GM12878 (cell line): ENCODE measurements around the gene LAIR1. TPM values are rescaled to one million over a fixed set of nuclear protein-coding genes. Genes with fewer than 3 reads are reported as not detected.

Source experiments
- ATAC-seq: fragments of 200-7000 bp; cut with Tn5 transposase; 3 replicates; pipeline ENCODE4 v1.9.1; 2020; ENCODE audit warnings: mild to moderate bottlenecking, moderate library complexity
- BruUV-seq: library from RNA; stranded (reverse); fragments of 400-500 nt; replicated peaks from 2 replicates; lab custom pipeline; 2021; lab: Mats Ljungman, UMichigan
- CTCF ChIA-PET: fragments of 300-600 bp; sonication (Branson Sonifier 250); formaldehyde crosslinking; extraction: SDS; loops from one replicate; lab custom pipeline; 2021; ENCODE audit warnings: inconsistent platforms; lab: Yijun Ruan, JAX
- POLR2A ChIA-PET: fragments of 350-600 bp; formaldehyde crosslinking; extraction: SDS; loops from one replicate; lab custom pipeline; 2021; ENCODE audit warnings: inconsistent platforms; lab: Charles Lee
- RAD21 ChIA-PET: fragments of 300-600 bp; sonication (Branson Sonifier 250); formaldehyde crosslinking; loops from one replicate; lab custom pipeline; 2023; ENCODE audit warnings: antibody characterized with exemption; ENCODE audit not compliant: unreplicated experiment; lab: Charles Lee
- SMC1A ChIA-PET: fragments of 300-600 bp; sonication (Branson Sonifier 250); formaldehyde crosslinking; loops from one replicate; lab custom pipeline; 2023; ENCODE audit not compliant: unreplicated experiment, uncharacterized antibody; lab: Charles Lee
- DNase-seq: peaks from one replicate; pipeline ENCODE4 v3.0.0-alpha.2; 2011; ENCODE audit warnings: low read depth, low spot score
- FAIRE-seq: peaks from 3 replicates; lab custom pipeline; 2011; peaks lifted over from hg19 to GRCh38; lab: Jason Lieb, UNC
- H2AFZ ChIP-seq: 2 replicates; pipeline ENCODE4 v1.6.0; 2011; ENCODE audit warnings: low read depth, low read length, control low read depth; ENCODE audit not compliant: control insufficient read depth
- H3K27ac ChIP-seq: 2 replicates; pipeline ENCODE4 v1.5.1; 2011; ENCODE audit warnings: control low read depth; ENCODE audit not compliant: control insufficient read depth, insufficient read depth
- H3K27me3 ChIP-seq, 2 experiments: replicated peaks in 1 of 2; 2 replicates each; pipeline versions ENCODE4 v1.6.0 to v1.6.1; 2011; ENCODE audit warnings: low read length in 1 of 2; ENCODE audit not compliant: control insufficient read depth in 2 of 2, insufficient read depth in 2 of 2
- H3K36me3 ChIP-seq, 2 experiments: 2 replicates each; pipeline ENCODE4 v1.5.1; 2011; ENCODE audit warnings: low read length in 1 of 2; ENCODE audit not compliant: control insufficient read depth in 2 of 2, insufficient read depth in 2 of 2
- H3K4me1 ChIP-seq: 2 replicates; pipeline ENCODE4 v1.6.1; 2011; ENCODE audit warnings: mild to moderate bottlenecking, low read length, moderate library complexity, mixed read lengths; ENCODE audit not compliant: control insufficient read depth, insufficient read depth
- H3K4me2 ChIP-seq: 2 replicates; pipeline ENCODE4 v1.6.0; 2011; ENCODE audit warnings: control low read depth; ENCODE audit not compliant: control insufficient read depth, insufficient read depth
- H3K4me3 ChIP-seq: fragments of 200-600 bp; sonication (generic); 2 replicates; pipeline ENCODE4 v1.5.1; 2016
- H3K79me2 ChIP-seq: 2 replicates; pipeline ENCODE4 v1.6.0; 2011; ENCODE audit warnings: low read length; ENCODE audit not compliant: control insufficient read depth, insufficient read depth
- H3K9ac ChIP-seq: 2 replicates; pipeline ENCODE4 v1.8.0; 2011; ENCODE audit warnings: low read length, control low read depth, mixed read lengths; ENCODE audit not compliant: control insufficient read depth, insufficient read depth
- H3K9me3 ChIP-seq: replicated peaks from 3 replicates; pipeline ENCODE4 v1.5.1; 2011; ENCODE audit warnings: mild to moderate bottlenecking, low read length; ENCODE audit not compliant: control insufficient read depth, insufficient read depth
- H4K20me1 ChIP-seq: 2 replicates; pipeline ENCODE4 v1.6.0; 2011; ENCODE audit not compliant: control insufficient read depth, insufficient read depth
- ATF2 ChIP-seq: IDR thresholded peaks from 2 replicates; pipeline ENCODE4 v1.6.1; 2012; ENCODE audit warnings: low read length, inconsistent platforms
- CREB1 ChIP-seq: IDR thresholded peaks from 2 replicates; pipeline ENCODE4 v1.6.1; 2012; ENCODE audit warnings: low read depth, mild to moderate bottlenecking, inconsistent platforms
- EZH2 ChIP-seq: IDR thresholded peaks from 2 replicates; pipeline ENCODE4 v1.6.1; 2012; ENCODE audit warnings: low read depth, mild to moderate bottlenecking, control low read depth, inconsistent platforms, low read length, borderline replicate concordance; ENCODE audit not compliant: control insufficient read depth
- JUNB ChIP-seq: IDR thresholded peaks from 2 replicates; pipeline ENCODE4 v1.6.1; 2016; ENCODE audit warnings: antibody characterized with exemption, mild to moderate bottlenecking
- NFYA ChIP-seq: IDR thresholded peaks from 2 replicates; pipeline ENCODE4 v1.6.1; 2011; ENCODE audit warnings: low read depth, mild to moderate bottlenecking, low read length, improper control_type of control experiment, borderline replicate concordance
- SIN3A ChIP-seq: IDR thresholded peaks from 2 replicates; pipeline ENCODE4 v1.6.1; 2012; ENCODE audit warnings: low read depth, low read length, improper control_type of control experiment
- SMARCA5 ChIP-seq: fragments of 450-650 bp; IDR thresholded peaks from 2 replicates; pipeline ENCODE4 v1.6.1; 2017; ENCODE audit warnings: mild to moderate bottlenecking
- SMC3 ChIP-seq: IDR thresholded peaks from 2 replicates; pipeline ENCODE4 v1.6.1; 2011; ENCODE audit warnings: low read length, improper control_type of control experiment, borderline replicate concordance
- SUZ12 ChIP-seq: fragments of 200-600 bp; sonication (generic); IDR thresholded peaks from one replicate; pipeline ENCODE4 v1.6.1; 2018; ENCODE audit warnings: antibody characterized with exemption, mild to moderate bottlenecking; ENCODE audit not compliant: unreplicated experiment
- USF2 ChIP-seq: IDR thresholded peaks from 2 replicates; pipeline ENCODE4 v1.6.1; 2011; ENCODE audit warnings: low read depth, low read length, improper control_type of control experiment, borderline replicate concordance
- ZBED1 ChIP-seq: IDR thresholded peaks from 2 replicates; pipeline ENCODE4 v1.6.1; 2016; ENCODE audit warnings: borderline replicate concordance
- ZNF24 ChIP-seq: fragments of 450-650 bp; IDR thresholded peaks from 2 replicates; pipeline ENCODE4 v1.6.1; 2017; ENCODE audit warnings: antibody characterized with exemption, mild to moderate bottlenecking
- ZNF687 ChIP-seq: fragments of 450-650 bp; IDR thresholded peaks from 2 replicates; pipeline ENCODE4 v1.6.1; 2017; ENCODE audit warnings: mild to moderate bottlenecking, moderate library complexity
- WGBS: methylation state at CpG from one replicate; pipeline ENCODE4 v1.1.6; 2016; ENCODE audit warnings: low lambda C conversion rate; ENCODE audit not compliant: insufficient replicate concordance, insufficient coverage; ENCODE audit errors: missing lambda C conversion rate; 5-methylcytosine and 5-hydroxymethylcytosine counted together
- in situ Hi-C: fragments of 300-500 bp; cut with MboI; formaldehyde crosslinking; loops from 9 replicates; pipeline ENCODE4 v1.14.3; 2018; ENCODE audit warnings: mixed read lengths
- intact Hi-C: fragments of 100-400 bp; cut with micrococcal nuclease; formaldehyde crosslinking; loops from one replicate; pipeline ENCODE4 v1.14.2; 2022; ENCODE audit not compliant: unreplicated experiment
- polyA plus RNA-seq, 11 experiments: library from polyadenylated mRNA; depleted of rRNA in 4 of 11; unstranded in 6 of 11; stranded (reverse) in 5 of 11; fragments of >200 nt; fragmentation: Nextera tagmentation in 4 of 11; fragmentation: Illumina TruSeq in 1 of 11; extraction: Ambion mirVana in 4 of 11; extraction: Trizol in 1 of 11; gene quantifications; 1 replicate in 1 of 11; 2 replicates in 10 of 11; pipeline versions ENCODE4 v1.2.1 to v1.2.3, GENCODE V29; 2011 to 2016; ENCODE audit warnings: inconsistent platforms in 2 of 11, missing spikeins in 2 of 11, low read depth in 1 of 11
- total RNA-seq, 4 experiments: library from RNA; depleted of rRNA in 3 of 4; stranded (reverse); fragments of >200 nt in 3 of 4; fragmentation: Illumina TruSeq in 1 of 4; extraction: Trizol in 1 of 4; gene quantifications; 2 replicates each; pipeline versions ENCODE4 v1.2.1 to v1.2.3, GENCODE V29; 2013 to 2021
- TF ChIP-seq, protein P1 (sequence below): fragments of 450-650 bp; IDR thresholded peaks from 2 replicates; pipeline ENCODE4 v1.6.1; 2017; ENCODE audit warnings: mild to moderate bottlenecking, low read depth, inconsistent platforms; ENCODE audit not compliant: poor library complexity, severe bottlenecking
- TF ChIP-seq, protein P2 (sequence below): fragments of 450-650 bp; IDR thresholded peaks from 2 replicates; pipeline ENCODE4 v1.6.1; 2016; ENCODE audit warnings: mild to moderate bottlenecking

Gene LAIR1
- total and polyA plus RNA-seq, 10 of the 15 experiments (the other 5 are each of a cell fraction or from before 2014, with no cell fraction given), result 8.6 to 58.2 (median 35.3) TPM

- intact Hi-C loops (no loop called here), in situ Hi-C loops (no loop called here)
- Histone ChIP-seq H3K9me3 (no peaks in the 10 kb centered on the region), H2AFZ (no peak overlapping the region), H3K4me3 (no peak overlapping the region), H3K79me2 (no peaks in the 10 kb centered on the region), H3K9ac (no peak overlapping the region), H3K27ac (no peak overlapping the region), H4K20me1 (no peaks in the 10 kb centered on the region), H3K36me3 (no peaks in the 10 kb centered on the region), H3K4me1 (no peaks in the 10 kb centered on the region), H3K4me2 (no peak overlapping the region), H3K27me3 (no peaks in the 10 kb centered on the region)
- no TSS peak for BruUV-seq
- no peak for DNase-seq
- SMC1A ChIA-PET, result interaction anchor here (1.0 to 1.8 kb wide), 2 partner anchors 72 to 74 kb away, joined by 3 read pairs; no protein-coding TSS in a partner anchor
- no peak for ATAC-seq
- RAD21 ChIA-PET, result no interaction called here
- CTCF ChIA-PET, result interaction anchor here (1.4 to 5.1 kb wide), 3 partner anchors 36 to 73 kb away, joined by 5 to 40 read pairs (median 16); no protein-coding TSS in a partner anchor
- POLR2A ChIA-PET, result no interaction called here
- FAIRE-seq, result no peak
- WGBS, result 28% methylated on average over 9 of the region's 9 CpGs
- TF ChIP-seq ZNF687 (no peak), ZNF24 (no peak), ZBED1 (no peak), ATF2 (no peak), NFYA (no peak), SMARCA5 (no peak), SUZ12 (no peak), SIN3A (no peak), EZH2 (no peak), JUNB (no peak), SMC3 (no peak), USF2 (no peak), CREB1 (no peak)
- TF ChIP-seq, protein P1, sequence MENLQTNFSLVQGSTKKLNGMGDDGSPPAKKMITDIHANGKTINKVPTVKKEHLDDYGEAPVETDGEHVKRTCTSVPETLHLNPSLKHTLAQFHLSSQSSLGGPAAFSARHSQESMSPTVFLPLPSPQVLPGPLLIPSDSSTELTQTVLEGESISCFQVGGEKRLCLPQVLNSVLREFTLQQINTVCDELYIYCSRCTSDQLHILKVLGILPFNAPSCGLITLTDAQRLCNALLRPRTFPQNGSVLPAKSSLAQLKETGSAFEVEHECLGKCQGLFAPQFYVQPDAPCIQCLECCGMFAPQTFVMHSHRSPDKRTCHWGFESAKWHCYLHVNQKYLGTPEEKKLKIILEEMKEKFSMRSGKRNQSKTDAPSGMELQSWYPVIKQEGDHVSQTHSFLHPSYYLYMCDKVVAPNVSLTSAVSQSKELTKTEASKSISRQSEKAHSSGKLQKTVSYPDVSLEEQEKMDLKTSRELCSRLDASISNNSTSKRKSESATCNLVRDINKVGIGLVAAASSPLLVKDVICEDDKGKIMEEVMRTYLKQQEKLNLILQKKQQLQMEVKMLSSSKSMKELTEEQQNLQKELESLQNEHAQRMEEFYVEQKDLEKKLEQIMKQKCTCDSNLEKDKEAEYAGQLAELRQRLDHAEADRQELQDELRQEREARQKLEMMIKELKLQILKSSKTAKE, result no peak
- TF ChIP-seq, protein P2, sequence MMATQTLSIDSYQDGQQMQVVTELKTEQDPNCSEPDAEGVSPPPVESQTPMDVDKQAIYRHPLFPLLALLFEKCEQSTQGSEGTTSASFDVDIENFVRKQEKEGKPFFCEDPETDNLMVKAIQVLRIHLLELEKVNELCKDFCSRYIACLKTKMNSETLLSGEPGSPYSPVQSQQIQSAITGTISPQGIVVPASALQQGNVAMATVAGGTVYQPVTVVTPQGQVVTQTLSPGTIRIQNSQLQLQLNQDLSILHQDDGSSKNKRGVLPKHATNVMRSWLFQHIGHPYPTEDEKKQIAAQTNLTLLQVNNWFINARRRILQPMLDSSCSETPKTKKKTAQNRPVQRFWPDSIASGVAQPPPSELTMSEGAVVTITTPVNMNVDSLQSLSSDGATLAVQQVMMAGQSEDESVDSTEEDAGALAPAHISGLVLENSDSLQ, result no peak
Measured at GRCh38 chr19:54317965-54318240, 46.8 kb downstream of the LAIR1 start.
